ENCODE results near the gene EDARADD.

The EDARADD gene

GRCh38 chr1:236494082-236494481 is 100.0 kb downstream of the EDARADD start:
- no peaks in the 10 kb centered on the region for H3K9me3 ChIP-seq (ENCODE audit: control extremely low read depth in 1 of 5, control insufficient read depth in 4 of 5, insufficient read depth in 2 of 5, low read depth in 1 of 5, low read length in 4 of 5)
- 99% methylated on average over 11 of the region's 11 CpGs for WGBS (ENCODE audit: insufficient coverage)
- H3K4me3 ChIP-seq (ENCODE audit: control insufficient read depth in 1 of 7, extremely low read depth in 1 of 7, insufficient read depth in 4 of 7, low read depth in 2 of 7, low read length in 6 of 7) = no peak overlapping the region
- no peaks in the 10 kb centered on the region for H3K27me3 ChIP-seq (replicated peaks in 2 of 5; ENCODE audit: control insufficient read depth in 4 of 5, insufficient read depth in 5 of 5, low read length in 4 of 5)
- CTCF ChIA-PET = no interaction called here
- peaks cover 2 to 17% (median 13%) of the 10 kb centered on the region in 4 experiments for H3K4me1 ChIP-seq (ENCODE audit: control extremely low read depth in 1 of 4, control insufficient read depth in 4 of 4, insufficient read depth in 4 of 4, low read length in 3 of 4)
- no peak overlapping the region for H3K27ac ChIP-seq (ENCODE audit: insufficient read depth in 1 of 2, low read depth in 1 of 2, low read length in 2 of 2, poor library complexity in 1 of 2, severe bottlenecking in 2 of 2)
- no peaks in the 10 kb centered on the region for H3K36me3 ChIP-seq (ENCODE audit: control insufficient read depth in 4 of 4, insufficient read depth in 4 of 4, low read length in 3 of 4)
- DNase-seq = no peak
- POLR2A ChIA-PET = no interaction called here

GRCh38 chr1:236494586-236495466 is 100.7 kb downstream of the EDARADD start:
- ChIA-PET POLR2A (interaction anchor here (0.6 to 1.2 kb wide), 2 partner anchors 27 to 367 kb away, joined by 4 read pairs; no protein-coding TSS in a partner anchor), CTCF (interaction anchor here (0.9 kb wide), 1 partner anchor 387 kb away, joined by 3 read pairs; no protein-coding TSS in a partner anchor)
- Histone ChIP-seq H3K4me3 (ENCODE audit: control insufficient read depth in 1 of 7, extremely low read depth in 1 of 7, insufficient read depth in 4 of 7, low read depth in 2 of 7, low read length in 6 of 7) (no peak overlapping the region), H3K36me3 (ENCODE audit: control insufficient read depth in 4 of 4, insufficient read depth in 4 of 4, low read length in 3 of 4) (no peaks in the 10 kb centered on the region), H3K4me1 (ENCODE audit: control extremely low read depth in 1 of 4, control insufficient read depth in 4 of 4, insufficient read depth in 4 of 4, low read length in 3 of 4) (peaks cover 2 to 17% (median 13%) of the 10 kb centered on the region in 4 experiments), H3K27ac (ENCODE audit: insufficient read depth in 1 of 2, low read depth in 1 of 2, low read length in 2 of 2, poor library complexity in 1 of 2, severe bottlenecking in 2 of 2) (no peak overlapping the region), H3K27me3 (replicated peaks in 2 of 5; ENCODE audit: control insufficient read depth in 4 of 5, insufficient read depth in 5 of 5, low read length in 4 of 5) (no peaks in the 10 kb centered on the region), H3K9me3 (ENCODE audit: control extremely low read depth in 1 of 5, control insufficient read depth in 4 of 5, insufficient read depth in 2 of 5, low read depth in 1 of 5, low read length in 4 of 5) (no peaks in the 10 kb centered on the region)
- DNase-seq = no peak
- WGBS (ENCODE audit: insufficient coverage) = 97% methylated on average over 4 of the region's 10 CpGs

DNA sequence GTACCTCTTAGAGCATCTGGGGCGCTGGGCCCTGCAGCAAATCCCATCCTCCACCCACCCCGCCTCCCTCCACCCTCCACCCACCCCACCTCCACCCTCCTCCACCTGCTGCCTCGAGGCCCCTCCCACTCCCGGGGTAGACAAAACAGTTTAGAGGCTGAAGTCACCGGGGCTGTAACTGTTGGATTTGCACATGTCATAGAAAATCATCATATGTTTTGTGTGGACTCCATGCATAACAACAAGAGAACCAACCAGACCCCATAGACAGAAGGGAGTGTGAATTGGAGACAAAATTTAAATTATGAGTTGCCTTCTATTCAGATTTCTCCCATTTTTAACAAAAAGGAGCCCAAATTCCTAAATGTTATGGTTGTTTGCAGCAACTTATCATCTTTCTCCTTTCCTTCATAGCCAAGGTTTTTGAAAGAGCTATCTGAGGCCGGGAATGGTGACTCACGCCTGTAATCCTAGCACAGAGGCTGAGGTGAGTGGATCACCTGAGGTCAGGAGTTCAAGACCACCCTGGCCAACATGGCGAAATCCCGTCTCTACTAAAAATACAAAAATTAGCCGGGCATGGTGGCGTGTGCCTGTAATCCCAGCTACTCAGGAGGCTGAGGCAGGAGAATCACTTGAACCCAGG is 101.5 kb downstream of the EDARADD start:
- 93% methylated on average over 2 of the region's 11 CpGs for WGBS (ENCODE audit: insufficient coverage)
- no peak overlapping the region for H3K27ac ChIP-seq (ENCODE audit: insufficient read depth in 1 of 2, low read depth in 1 of 2, low read length in 2 of 2, poor library complexity in 1 of 2, severe bottlenecking in 2 of 2)
- ChIA-PET POLR2A (interaction anchor here (0.6 to 1.2 kb wide), 2 partner anchors 26 to 366 kb away, joined by 4 read pairs; no protein-coding TSS in a partner anchor), CTCF (no interaction called here)
- no peaks in the 10 kb centered on the region for H3K36me3 ChIP-seq (ENCODE audit: control insufficient read depth in 4 of 4, insufficient read depth in 4 of 4, low read length in 3 of 4)
- no peak for DNase-seq
- no peaks in the 10 kb centered on the region for H3K27me3 ChIP-seq (replicated peaks in 2 of 5; ENCODE audit: control insufficient read depth in 4 of 5, insufficient read depth in 5 of 5, low read length in 4 of 5)
- peaks cover 2 to 14% (median 10%) of the 10 kb centered on the region in 4 experiments for H3K4me1 ChIP-seq (ENCODE audit: control extremely low read depth in 1 of 4, control insufficient read depth in 4 of 4, insufficient read depth in 4 of 4, low read length in 3 of 4)
- H3K4me3 ChIP-seq (ENCODE audit: control insufficient read depth in 1 of 7, extremely low read depth in 1 of 7, insufficient read depth in 4 of 7, low read depth in 2 of 7, low read length in 6 of 7) = no peak overlapping the region
- H3K9me3 ChIP-seq (ENCODE audit: control extremely low read depth in 1 of 5, control insufficient read depth in 4 of 5, insufficient read depth in 2 of 5, low read depth in 1 of 5, low read length in 4 of 5) = no peaks in the 10 kb centered on the region

GRCh38 chr1:236497908-236498307 is 103.8 kb downstream of the EDARADD start:
- WGBS (ENCODE audit: insufficient coverage) = 100% methylated on average over 1 of the region's 6 CpGs
- Histone ChIP-seq H3K4me1 (ENCODE audit: control extremely low read depth in 1 of 4, control insufficient read depth in 4 of 4, insufficient read depth in 4 of 4, low read length in 3 of 4) (peaks cover 0 to 6% (median 4%) of the 10 kb centered on the region in 4 experiments), H3K27ac (ENCODE audit: insufficient read depth in 1 of 2, low read depth in 1 of 2, low read length in 2 of 2, poor library complexity in 1 of 2, severe bottlenecking in 2 of 2) (no peak overlapping the region), H3K4me3 (ENCODE audit: control insufficient read depth in 1 of 7, extremely low read depth in 1 of 7, insufficient read depth in 4 of 7, low read depth in 2 of 7, low read length in 6 of 7) (no peak overlapping the region), H3K27me3 (replicated peaks in 2 of 5; ENCODE audit: control insufficient read depth in 4 of 5, insufficient read depth in 5 of 5, low read length in 4 of 5) (no peaks in the 10 kb centered on the region), H3K9me3 (ENCODE audit: control extremely low read depth in 1 of 5, control insufficient read depth in 4 of 5, insufficient read depth in 2 of 5, low read depth in 1 of 5, low read length in 4 of 5) (no peaks in the 10 kb centered on the region), H3K36me3 (ENCODE audit: control insufficient read depth in 4 of 4, insufficient read depth in 4 of 4, low read length in 3 of 4) (no peaks in the 10 kb centered on the region)
- DNase-seq = no peak
- POLR2A ChIA-PET = no interaction called here
- CTCF ChIA-PET = interaction anchor here (0.7 to 1.2 kb wide), 2 partner anchors 15 to 350 kb away, joined by 3 to 4 read pairs; no protein-coding TSS in a partner anchor

DNA sequence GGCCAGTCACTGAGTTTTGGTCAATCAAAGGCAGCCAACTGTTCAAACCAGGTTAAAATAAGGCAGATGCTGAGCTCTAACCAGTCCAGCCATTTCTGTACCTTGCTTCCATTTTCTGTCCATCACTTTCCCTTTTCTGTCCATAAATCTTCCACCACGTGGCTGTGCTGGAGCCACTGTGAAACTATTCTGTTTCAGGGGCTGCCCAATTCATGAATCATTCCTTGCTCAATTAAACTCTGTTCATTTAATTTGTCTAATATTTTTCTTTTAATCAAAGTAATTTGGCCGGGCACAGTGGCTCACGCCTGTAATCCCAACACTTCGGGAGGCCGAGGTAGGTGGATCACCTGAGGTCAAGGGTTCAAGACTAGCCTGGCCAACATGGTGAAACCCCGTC is 107.0 kb downstream of the EDARADD start:
- H3K27ac ChIP-seq (ENCODE audit: insufficient read depth in 1 of 2, low read depth in 1 of 2, low read length in 2 of 2, poor library complexity in 1 of 2, severe bottlenecking in 2 of 2) = no peak overlapping the region

GRCh38 chr1:236502579-236502971 is 108.5 kb downstream of the EDARADD start:
- Histone ChIP-seq H3K27ac (ENCODE audit: insufficient read depth in 1 of 2, low read depth in 1 of 2, low read length in 2 of 2, poor library complexity in 1 of 2, severe bottlenecking in 2 of 2) (peak overlapping the region in 1 of 2 experiments; percentile 4), H3K4me1 (ENCODE audit: control extremely low read depth in 1 of 4, control insufficient read depth in 4 of 4, insufficient read depth in 4 of 4, low read length in 3 of 4) (peaks cover 0 to 12% (median 9%) of the 10 kb centered on the region in 4 experiments), H3K36me3 (ENCODE audit: control insufficient read depth in 4 of 4, insufficient read depth in 4 of 4, low read length in 3 of 4) (no peaks in the 10 kb centered on the region), H3K4me3 (ENCODE audit: control insufficient read depth in 1 of 7, extremely low read depth in 1 of 7, insufficient read depth in 4 of 7, low read depth in 2 of 7, low read length in 6 of 7) (peak overlapping the region in 2 of 7 experiments; percentile 4 to 45), H3K9me3 (ENCODE audit: control extremely low read depth in 1 of 5, control insufficient read depth in 4 of 5, insufficient read depth in 2 of 5, low read depth in 1 of 5, low read length in 4 of 5) (no peaks in the 10 kb centered on the region), H3K27me3 (replicated peaks in 2 of 5; ENCODE audit: control insufficient read depth in 4 of 5, insufficient read depth in 5 of 5, low read length in 4 of 5) (no peaks in the 10 kb centered on the region)
- POLR2A ChIA-PET = no interaction called here
- DNase-seq = no peak
- CTCF ChIA-PET = no interaction called here
- WGBS (ENCODE audit: insufficient coverage) = 70% methylated on average over 2 of the region's 2 CpGs

More for the DNA sequence above, 107.0 kb downstream of the EDARADD start:
- ChIA-PET CTCF (no interaction called here), POLR2A (interaction anchor here (0.6 kb wide), 1 partner anchor 414 kb away, joined by 3 read pairs; no protein-coding TSS in a partner anchor)
- no peak overlapping the region for H3K4me3 ChIP-seq (ENCODE audit: control insufficient read depth in 1 of 7, extremely low read depth in 1 of 7, insufficient read depth in 4 of 7, low read depth in 2 of 7, low read length in 6 of 7)
- H3K36me3 ChIP-seq (ENCODE audit: control insufficient read depth in 4 of 4, insufficient read depth in 4 of 4, low read length in 3 of 4) = no peaks in the 10 kb centered on the region
- H3K9me3 ChIP-seq (ENCODE audit: control extremely low read depth in 1 of 5, control insufficient read depth in 4 of 5, insufficient read depth in 2 of 5, low read depth in 1 of 5, low read length in 4 of 5) = no peaks in the 10 kb centered on the region
- WGBS (ENCODE audit: insufficient coverage) = 91% methylated on average over 5 of the region's 6 CpGs
- H3K27me3 ChIP-seq (replicated peaks in 2 of 5; ENCODE audit: control insufficient read depth in 4 of 5, insufficient read depth in 5 of 5, low read length in 4 of 5) = no peaks in the 10 kb centered on the region
- H3K4me1 ChIP-seq (ENCODE audit: control extremely low read depth in 1 of 4, control insufficient read depth in 4 of 4, insufficient read depth in 4 of 4, low read length in 3 of 4) = peaks cover 0 to 12% (median 9%) of the 10 kb centered on the region in 4 experiments
- no peak for DNase-seq

Measured in common myeloid progenitor, CD34-positive (primary cell).